Testis (tissue), 5 donors: ENCODE results near the gene ACVR2B. TPM values are rescaled to one million over a fixed set of nuclear protein-coding genes. Genes with fewer than 3 reads are reported as not detected.
A peak's percentile ranks its signal among the peaks of the same experiment; 100 is the strongest.
"Not testable (repeated sequence)": the region's sequence is repeated elsewhere in the genome, so short reads cannot be mapped to it uniquely, and the experiment has no call there.

Source experiments
- DNase-seq: peaks from one replicate; pipeline ENCODE4 v3.0.0-alpha.2; 2019
- H3K27ac ChIP-seq, 2 donors: fragments of 200-600 bp; sonication (generic); one replicate each; pipeline ENCODE4 v1.5.1; 2019
- H3K27me3 ChIP-seq: fragments of 200-600 bp; sonication (generic); one replicate; pipeline ENCODE4 v1.5.1; 2019
- H3K36me3 ChIP-seq: fragments of 200-600 bp; sonication (generic); one replicate; pipeline ENCODE4 v1.5.1; 2017; ENCODE audit warnings: low read depth; ENCODE audit errors: missing control alignments
- H3K4me1 ChIP-seq: fragments of 200-600 bp; sonication (generic); one replicate; pipeline ENCODE4 v1.5.1; 2019
- H3K4me3 ChIP-seq, 2 donors: fragments of 200-600 bp; sonication (generic); one replicate each; pipeline ENCODE4 v1.5.1; 2017 to 2019
- H3K9me3 ChIP-seq: fragments of 200-600 bp; sonication (generic); one replicate; pipeline ENCODE4 v1.5.1; 2017
- POLR2A ChIP-seq: fragments of 450-650 bp; IDR thresholded peaks from one replicate; pipeline ENCODE4 v1.6.1; 2017; ENCODE audit warnings: antibody characterized with exemption, mild to moderate bottlenecking, moderate library complexity
- WGBS, 2 donors: methylation state at CpG; one replicate each; pipeline ENCODE4 v1.1.5; 2018; 5-methylcytosine and 5-hydroxymethylcytosine counted together
- intact Hi-C: fragments of 100-400 bp; cut with DNase I; formaldehyde crosslinking; loops from one replicate; pipeline ENCODE4 v1.15.1; 2023; ENCODE audit warnings: low total_unique reads
- long read RNA-seq, 2 donors: transcript quantifications; one replicate each; lab custom pipeline, GENCODE V29; 2026
- polyA plus RNA-seq: library from polyadenylated mRNA; stranded (reverse); fragments of 350-450 nt; fragmentation: Illumina TruSeq; extraction: RNeasy Lipid Tissue Mini Kit (QIAGEN cat#74804); gene quantifications from one replicate; pipeline ENCODE4 v1.2.3, GENCODE V29; 2014; ENCODE audit warnings: low read depth, low replicate concordance; ENCODE audit not compliant: insufficient read depth
- total RNA-seq, 2 donors: library from RNA; depleted of rRNA; stranded (reverse); fragments of >200 nt; gene quantifications; one replicate each; pipeline ENCODE4 v1.2.3, GENCODE V29; 2016
- TF ChIP-seq, protein P1 (sequence below), 3 experiments: fragments of 450-650 bp in 2 of 3; fragments of 200-600 bp in 1 of 3; sonication (generic) in 1 of 3; IDR thresholded peaks; one replicate each; pipeline ENCODE4 v1.5.1; 2016 to 2019; ENCODE audit warnings: antibody characterized with exemption in 3 of 3, mild to moderate bottlenecking in 2 of 3, moderate library complexity in 1 of 3

ACVR2B gene
- total RNA-seq (10 to 100 TPM; 22.9 to 24.2 TPM), polyA plus RNA-seq (7.3 TPM)
- long read RNA-seq, donor 1, full-length matches to known transcripts: 3 of 3 reads
- long read RNA-seq, donor 1, partial matches to known transcripts: 0 of 3 reads
- long read RNA-seq, donor 1, other reads (novel, unspliced or antisense): 0 of 3 reads
- long read RNA-seq, donor 2, full-length matches to known transcripts: 1 of 1 reads
- long read RNA-seq, donor 2, partial matches to known transcripts: 0 of 1 reads
- long read RNA-seq, donor 2, other reads (novel, unspliced or antisense): 0 of 1 reads

DNA sequence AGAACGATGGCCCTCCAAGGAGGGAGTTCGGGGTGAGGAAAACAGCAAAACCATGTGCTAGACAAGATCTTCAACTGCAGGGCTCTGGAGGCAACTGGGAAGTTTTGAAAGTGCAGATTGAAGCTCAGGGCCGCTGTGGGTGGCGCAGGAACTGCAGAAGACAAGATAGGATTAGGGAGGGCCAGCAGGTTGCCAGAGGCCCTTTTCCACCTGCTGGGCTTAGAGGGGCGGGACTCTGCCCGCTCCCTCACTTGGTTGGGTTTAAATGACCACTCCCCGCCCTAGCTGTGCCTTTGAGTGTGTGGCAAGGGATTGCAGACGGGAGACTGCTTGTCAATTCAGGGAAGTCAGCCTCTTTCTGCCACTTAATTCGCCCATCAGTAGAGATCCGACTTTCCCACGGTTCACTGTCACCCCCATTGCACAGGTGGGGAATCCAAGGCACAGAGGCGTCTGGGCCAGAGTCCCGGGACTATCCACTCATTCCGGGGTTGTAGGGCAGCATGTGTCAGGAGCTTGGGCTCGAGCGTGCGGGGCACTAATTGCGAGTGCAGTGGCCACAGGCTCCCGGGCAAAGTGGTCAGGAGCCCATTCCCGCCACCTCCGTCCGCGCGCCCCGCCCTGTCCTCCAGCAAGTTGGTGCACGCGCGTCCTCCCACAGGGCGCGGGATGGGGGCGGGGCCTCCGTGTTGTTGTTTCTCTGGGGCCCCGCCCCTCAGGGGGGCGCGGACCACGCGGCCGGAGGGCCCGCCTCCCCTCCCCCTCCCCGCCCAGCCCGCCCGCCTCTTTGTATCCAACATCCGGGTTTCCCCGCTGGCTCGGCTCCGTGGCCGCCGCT is at the start of gene ACVR2B:
Gene ACVR2B, plus strand, starts transcription at position 816 of the 838 bp plus-strand sequence. CDS start 433 bp downstream, outside the sequence.
- peak; percentile 96 for DNase-seq
- intact Hi-C loops: no loop called here
- Histone ChIP-seq H3K9me3 (no peaks in the 10 kb centered on the region), H3K27ac (peak within 1 kb of the TSS; percentile 94 to 95), H3K4me3 (peak within 1 kb of the TSS; percentile 89 to 90), H3K36me3 (no peaks in the 10 kb centered on the region), H3K27me3 (no peaks in the 10 kb centered on the region), H3K4me1 (peaks cover 35% of the 10 kb centered on the region)
- TF ChIP-seq POLR2A: no peak
- TF ChIP-seq, protein P1, sequence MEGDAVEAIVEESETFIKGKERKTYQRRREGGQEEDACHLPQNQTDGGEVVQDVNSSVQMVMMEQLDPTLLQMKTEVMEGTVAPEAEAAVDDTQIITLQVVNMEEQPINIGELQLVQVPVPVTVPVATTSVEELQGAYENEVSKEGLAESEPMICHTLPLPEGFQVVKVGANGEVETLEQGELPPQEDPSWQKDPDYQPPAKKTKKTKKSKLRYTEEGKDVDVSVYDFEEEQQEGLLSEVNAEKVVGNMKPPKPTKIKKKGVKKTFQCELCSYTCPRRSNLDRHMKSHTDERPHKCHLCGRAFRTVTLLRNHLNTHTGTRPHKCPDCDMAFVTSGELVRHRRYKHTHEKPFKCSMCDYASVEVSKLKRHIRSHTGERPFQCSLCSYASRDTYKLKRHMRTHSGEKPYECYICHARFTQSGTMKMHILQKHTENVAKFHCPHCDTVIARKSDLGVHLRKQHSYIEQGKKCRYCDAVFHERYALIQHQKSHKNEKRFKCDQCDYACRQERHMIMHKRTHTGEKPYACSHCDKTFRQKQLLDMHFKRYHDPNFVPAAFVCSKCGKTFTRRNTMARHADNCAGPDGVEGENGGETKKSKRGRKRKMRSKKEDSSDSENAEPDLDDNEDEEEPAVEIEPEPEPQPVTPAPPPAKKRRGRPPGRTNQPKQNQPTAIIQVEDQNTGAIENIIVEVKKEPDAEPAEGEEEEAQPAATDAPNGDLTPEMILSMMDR (IDR thresholded peaks at IDR 0.05): no peak
- 8 to 31% methylated on average over 12 to 44 of the region's 48 CpGs for WGBS, 2 donors

DNA sequence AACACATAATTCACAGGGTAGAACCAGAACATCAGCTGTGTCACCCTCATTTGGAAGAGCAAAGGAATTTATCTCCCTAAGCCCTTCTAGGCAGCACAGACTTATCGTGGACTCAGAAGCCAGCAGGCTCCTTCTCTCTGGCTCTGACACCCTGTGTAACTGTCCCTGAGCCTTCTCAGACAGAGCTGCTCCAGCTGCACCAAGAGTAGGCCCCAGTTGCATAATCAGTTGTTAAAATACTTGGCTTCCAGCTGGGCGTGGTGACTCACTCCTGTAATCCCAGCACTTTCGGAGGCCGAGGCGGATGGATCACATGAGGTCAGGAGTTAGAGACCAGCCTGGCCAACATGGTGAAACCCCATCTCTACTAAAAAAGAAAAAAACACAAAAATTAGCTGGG is 49.4 kb upstream of the ACVR2B start:
- Histone ChIP-seq H3K27ac (no peak overlapping the region), H3K36me3 (no peaks in the 10 kb centered on the region), H3K27me3 (no peaks in the 10 kb centered on the region), H3K9me3 (no peaks in the 10 kb centered on the region), H3K4me3 (no peak overlapping the region), H3K4me1 (no peaks in the 10 kb centered on the region)
- no peak for TF ChIP-seq POLR2A
- TF ChIP-seq, protein P1 (IDR thresholded peaks at IDR 0.05): no peak
- intact Hi-C loops: no loop called here
- no peak for DNase-seq
- 80 to 90% methylated on average over 5 of the region's 5 CpGs for WGBS, 2 donors

DNA sequence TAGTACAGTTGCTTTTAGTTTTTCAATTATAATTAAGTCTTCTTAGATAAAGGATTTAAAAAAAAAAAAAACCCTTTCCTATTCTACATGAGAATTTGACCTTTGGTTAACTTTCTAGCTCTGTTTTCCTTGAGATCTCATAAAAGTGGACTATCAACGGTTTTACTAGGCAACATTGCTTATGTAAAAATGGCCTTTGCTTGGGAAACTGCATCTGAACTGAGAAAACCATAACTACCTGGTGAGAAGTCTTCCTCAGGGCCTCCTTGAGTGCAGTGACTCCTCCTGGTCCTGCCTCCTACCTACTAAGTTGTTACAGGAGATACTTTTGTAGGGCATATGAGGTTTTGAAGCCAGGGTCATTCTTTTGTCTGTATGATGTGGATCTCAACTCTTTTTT is 42.1 kb upstream of the ACVR2B start:
- Histone ChIP-seq H3K9me3 (no peaks in the 10 kb centered on the region), H3K4me3 (no peak overlapping the region), H3K27ac (no peak overlapping the region), H3K27me3 (no peaks in the 10 kb centered on the region), H3K36me3 (no peaks in the 10 kb centered on the region), H3K4me1 (no peaks in the 10 kb centered on the region)
- no peak for DNase-seq
- intact Hi-C loops: no loop called here
- TF ChIP-seq, protein P1 (IDR thresholded peaks at IDR 0.05): no peak
- no peak for TF ChIP-seq POLR2A
- WGBS, 2 donors: 64 to 69% methylated on average over 1 of the region's 1 CpG

DNA sequence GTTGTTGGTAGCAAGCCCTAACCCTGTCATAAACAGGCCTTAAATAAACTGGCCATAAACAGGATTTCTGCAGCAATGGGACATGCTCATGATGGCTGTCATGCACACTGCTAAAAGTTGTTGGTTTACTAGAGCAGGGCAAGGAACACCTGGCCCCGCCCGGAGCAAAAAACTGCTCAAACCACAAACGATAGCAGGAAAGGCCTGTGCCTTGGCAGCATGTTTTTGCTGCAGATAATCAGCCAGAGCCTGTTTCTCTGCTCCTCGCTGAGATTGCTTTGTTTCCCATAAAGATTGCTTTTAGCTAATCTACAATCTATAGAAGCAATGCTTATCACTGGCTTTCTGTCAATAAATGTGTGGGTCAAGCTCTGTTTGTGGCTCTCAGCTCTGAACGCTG is 32.9 kb upstream of the ACVR2B start:
- H3K4me1 ChIP-seq, H3K36me3 ChIP-seq, H3K9me3 ChIP-seq, H3K27me3 ChIP-seq, intact Hi-C loops, DNase-seq, H3K4me3 ChIP-seq, H3K27ac ChIP-seq: not testable (repeated sequence)
- 67 to 91% methylated on average over 5 of the region's 5 CpGs for WGBS, 2 donors

DNA sequence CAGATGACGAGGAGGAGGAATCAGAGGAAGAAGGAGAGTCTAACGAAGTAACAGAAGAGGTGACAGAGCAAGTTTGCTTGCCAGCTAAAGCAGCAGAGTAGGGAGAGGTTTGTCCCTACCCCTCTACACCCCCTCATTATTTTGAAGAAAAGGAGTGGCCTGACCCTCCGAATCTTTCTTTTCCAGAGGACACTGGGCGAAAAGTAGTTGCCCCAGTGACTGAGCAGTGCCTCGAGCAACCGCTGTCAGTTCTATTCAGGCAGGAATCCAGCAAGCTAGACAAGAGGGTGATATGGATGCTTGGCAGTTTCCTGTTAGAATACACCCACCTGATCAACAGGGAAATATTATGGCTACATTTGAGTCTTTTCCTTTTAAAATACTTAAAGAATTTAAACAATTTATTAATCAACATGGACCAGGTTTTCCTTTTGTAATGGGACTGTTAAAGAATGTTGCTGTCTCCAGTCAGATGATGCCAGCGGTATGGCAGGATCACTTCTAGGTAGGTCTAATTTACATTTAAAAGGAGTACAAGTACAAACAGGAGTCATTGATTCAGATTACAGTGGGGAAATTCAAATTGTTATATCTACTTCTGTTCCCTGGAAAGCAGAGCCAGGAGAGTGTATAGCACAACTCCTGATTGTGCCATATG is 31.9 kb upstream of the ACVR2B start:
- Histone ChIP-seq H3K36me3 (no peaks in the 10 kb centered on the region), H3K9me3 (no peaks in the 10 kb centered on the region), H3K4me3 (no peak overlapping the region), H3K4me1 (no peaks in the 10 kb centered on the region), H3K27ac (no peak overlapping the region), H3K27me3 (no peaks in the 10 kb centered on the region)
- intact Hi-C loops: no loop called here
- DNase-seq: no peak
- TF ChIP-seq, protein P1 (IDR thresholded peaks at IDR 0.05): no peak
- whole genome bisulfite sequencing, 2 donors: 78 to 80% methylated on average over 7 of the region's 7 CpGs

DNA sequence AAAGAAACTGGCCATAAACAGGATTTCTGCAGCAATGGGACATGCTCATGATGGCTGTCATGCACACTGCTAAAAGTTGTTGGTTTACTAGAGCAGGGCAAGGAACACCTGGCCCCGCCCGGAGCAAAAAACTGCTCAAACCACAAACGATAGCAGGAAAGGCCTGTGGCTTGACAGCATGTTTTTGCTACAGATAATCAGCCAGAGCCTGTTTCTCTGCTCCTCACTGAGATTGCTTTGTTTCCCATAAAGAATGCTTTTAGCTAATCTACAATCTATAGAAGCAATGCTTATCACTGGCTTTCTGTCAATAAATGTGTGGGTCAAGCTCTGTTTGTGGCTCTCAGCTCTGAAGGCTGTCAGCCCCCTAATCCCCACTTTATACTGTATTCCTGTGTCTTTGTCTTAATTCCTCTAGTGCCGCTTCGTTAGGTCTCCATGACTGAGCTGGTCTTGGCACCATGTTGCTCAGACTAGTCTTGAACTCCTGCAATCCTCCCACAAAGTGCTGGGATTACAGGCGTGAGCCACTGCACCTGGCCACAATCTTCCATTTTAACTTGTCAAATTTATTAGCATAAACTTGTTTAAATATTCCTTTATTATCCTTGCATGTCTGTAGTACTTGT is 26.8 kb upstream of the ACVR2B start:
- H3K27me3 ChIP-seq, intact Hi-C loops, H3K9me3 ChIP-seq, DNase-seq, H3K4me3 ChIP-seq, H3K27ac ChIP-seq, H3K36me3 ChIP-seq, H3K4me1 ChIP-seq: not testable (repeated sequence)
- WGBS, 2 donors: 71 to 82% methylated on average over 6 of the region's 6 CpGs

DNA sequence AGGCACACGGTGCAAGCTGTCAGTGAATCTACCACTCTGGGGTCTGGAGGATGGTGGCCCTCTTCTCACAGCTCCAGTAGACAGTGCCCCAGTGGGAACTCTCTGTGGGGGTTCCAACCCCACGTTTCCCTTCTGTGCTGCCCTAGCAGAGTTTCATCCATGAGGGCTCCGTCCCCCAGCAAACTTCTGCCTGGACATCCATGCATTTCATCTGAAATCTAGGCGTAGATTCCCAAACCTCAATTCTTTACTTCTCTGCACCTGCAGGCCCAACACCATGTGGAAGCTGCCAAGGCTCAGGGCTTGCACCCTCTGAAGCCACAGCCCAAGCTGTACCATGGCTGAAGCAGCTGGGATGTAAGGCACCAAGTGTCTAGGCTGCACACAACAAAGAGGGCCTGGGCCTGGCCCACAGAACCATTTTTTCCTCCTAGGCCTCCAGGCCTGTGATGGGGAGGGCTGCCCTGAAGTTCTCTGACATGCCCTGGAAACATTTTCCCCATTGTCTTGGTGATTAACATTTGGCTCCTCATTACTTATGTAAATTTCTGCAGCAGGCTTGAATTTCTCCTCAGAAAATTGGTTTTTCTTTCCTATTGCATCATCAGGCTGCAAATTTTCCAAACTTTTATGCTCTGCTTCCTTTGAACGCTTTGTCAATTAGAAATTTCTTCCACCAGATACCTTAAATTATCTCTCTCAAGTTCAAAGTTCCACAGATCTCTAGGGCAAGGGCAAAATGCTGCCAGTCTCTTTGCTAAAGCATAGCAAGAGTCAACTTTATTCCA is 20.6 kb upstream of the ACVR2B start:
- H3K27me3 ChIP-seq, H3K9me3 ChIP-seq, H3K27ac ChIP-seq, intact Hi-C loops, H3K36me3 ChIP-seq, H3K4me3 ChIP-seq, H3K4me1 ChIP-seq, DNase-seq: not testable (repeated sequence)
- WGBS, 2 donors: 84 to 88% methylated on average over 5 of the region's 5 CpGs
